ENCODE measurements around the gene TRPC1. TPM values are rescaled to one million over a fixed set of nuclear protein-coding genes. Genes with fewer than 3 reads are reported as not detected.
"Not testable (repeated sequence)": the region's sequence is repeated elsewhere in the genome, so short reads cannot be mapped to it uniquely, and the experiment has no call there.

TRPC1 gene
- total and polyA plus RNA-seq, 4 donors: 17.7 to 73.5 (median 25.1) TPM

DNA sequence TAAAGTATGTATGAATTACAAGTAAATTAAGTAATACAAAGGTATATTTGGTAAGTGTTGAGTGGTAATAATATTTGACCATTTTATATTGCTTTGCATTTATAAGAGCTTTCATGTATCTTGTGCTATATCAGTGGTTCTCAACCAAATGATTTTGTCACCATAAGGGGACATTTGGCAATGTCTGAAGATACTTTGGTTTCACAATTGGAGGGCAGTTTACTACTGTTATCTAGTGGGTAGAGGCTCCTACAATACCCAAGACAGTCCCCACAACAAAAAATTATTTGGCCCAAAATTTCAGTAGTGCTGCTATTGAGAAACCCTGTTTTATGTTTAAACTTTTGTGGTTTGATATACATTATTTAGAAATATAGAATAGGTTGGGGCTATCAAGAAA, 14.6 kb downstream of the TRPC1 start:
- H3K27me3 ChIP-seq (ENCODE audit: control insufficient read depth, insufficient read depth, low read length): no peaks in the 10 kb centered on the region
- no peak overlapping the region for H3K4me3 ChIP-seq (ENCODE audit: low read depth, low read length)
- no peaks in the 10 kb centered on the region for H3K9me3 ChIP-seq (ENCODE audit: control insufficient read depth, insufficient read depth, low read length)
- DNase-seq (ENCODE audit: low read depth in 4 of 6, low spot score in 6 of 6): no peak
- no peaks in the 10 kb centered on the region for H3K4me1 ChIP-seq (ENCODE audit: control insufficient read depth, insufficient read depth, low read length)
- no peak overlapping the region for H3K27ac ChIP-seq (ENCODE audit: low read depth, low read length)
- no peaks in the 10 kb centered on the region for H3K36me3 ChIP-seq (ENCODE audit: control insufficient read depth, insufficient read depth, low read length)

DNA sequence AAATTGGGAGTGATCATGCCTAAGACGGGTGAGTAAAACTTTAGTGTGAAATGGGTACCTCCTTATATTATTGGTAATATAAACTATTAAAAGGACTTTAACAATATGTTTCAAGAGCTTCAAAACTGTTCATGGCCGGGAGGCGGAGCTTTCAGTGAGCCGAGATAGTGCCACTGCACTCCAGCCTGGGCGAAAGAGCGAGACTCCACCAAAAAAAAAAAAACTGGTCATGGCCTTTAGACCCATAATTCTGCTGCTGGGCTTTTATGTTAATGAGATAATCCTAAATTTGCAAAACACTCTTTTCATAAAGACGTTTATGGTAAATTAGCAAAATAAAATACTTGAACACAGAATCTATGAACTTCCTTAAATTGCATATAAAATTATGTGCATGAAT, 22.8 kb downstream of the TRPC1 start:
- DNase-seq (ENCODE audit: low read depth in 4 of 6, low spot score in 6 of 6): no peak
- WGBS (ENCODE audit: insufficient coverage): 93% methylated on average over 3 of the region's 7 CpGs
- H3K4me3 ChIP-seq (ENCODE audit: low read depth, low read length): no peak overlapping the region
- no peak overlapping the region for H3K27ac ChIP-seq (ENCODE audit: low read depth, low read length)
- H3K36me3 ChIP-seq (ENCODE audit: control insufficient read depth, insufficient read depth, low read length): no peaks in the 10 kb centered on the region
- H3K27me3 ChIP-seq (ENCODE audit: control insufficient read depth, insufficient read depth, low read length): no peaks in the 10 kb centered on the region
- H3K9me3 ChIP-seq (ENCODE audit: control insufficient read depth, insufficient read depth, low read length): no peaks in the 10 kb centered on the region
- no peaks in the 10 kb centered on the region for H3K4me1 ChIP-seq (ENCODE audit: control insufficient read depth, insufficient read depth, low read length)

DNA sequence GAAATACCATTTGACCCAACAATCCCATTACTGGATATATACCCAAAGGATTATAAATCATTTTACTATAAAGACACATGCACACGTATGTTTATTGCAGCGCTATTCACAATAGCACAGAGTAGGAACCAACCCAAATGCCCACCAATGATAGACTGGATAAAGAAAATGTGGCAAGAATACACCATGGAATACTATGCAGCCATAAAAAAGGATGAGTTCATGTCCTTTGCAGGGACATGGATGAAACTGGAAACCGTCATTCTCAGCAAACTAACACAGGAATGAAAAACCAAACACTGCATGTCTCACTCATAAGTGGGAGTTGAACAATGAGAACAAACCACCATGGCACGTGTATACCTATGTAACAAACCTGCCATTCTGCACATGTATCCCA, 26.7 kb downstream of the TRPC1 start:
- not testable (repeated sequence) for H3K9me3 ChIP-seq (ENCODE audit: control insufficient read depth, insufficient read depth, low read length); DNase-seq (ENCODE audit: low read depth in 4 of 6, low spot score in 6 of 6); H3K4me1 ChIP-seq (ENCODE audit: control insufficient read depth, insufficient read depth, low read length); H3K27me3 ChIP-seq (ENCODE audit: control insufficient read depth, insufficient read depth, low read length); H3K27ac ChIP-seq (ENCODE audit: low read depth, low read length); H3K36me3 ChIP-seq (ENCODE audit: control insufficient read depth, insufficient read depth, low read length); H3K4me3 ChIP-seq (ENCODE audit: low read depth, low read length)
- WGBS (ENCODE audit: insufficient coverage): no CpG with 5 or more reads among the region's 4 CpGs

DNA sequence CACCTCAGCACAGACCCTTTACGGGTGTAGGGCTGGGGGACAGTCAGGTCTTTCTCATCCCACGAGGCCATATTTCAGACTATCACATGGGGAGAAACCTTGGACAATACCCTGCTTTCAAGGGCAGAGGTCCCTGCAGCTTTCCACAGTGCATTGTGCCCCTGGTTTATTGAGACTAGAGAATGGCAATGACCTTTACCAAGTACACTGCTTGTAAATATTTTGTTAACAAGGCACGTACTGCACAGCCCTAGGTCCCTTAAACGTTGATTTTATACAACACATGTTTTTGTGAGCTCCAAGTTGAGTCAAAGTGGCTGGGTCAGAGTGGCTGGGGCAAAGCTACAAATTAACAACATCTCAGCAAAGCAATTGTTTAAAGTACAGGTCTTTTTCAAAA, 28.8 kb downstream of the TRPC1 start:
- not testable (repeated sequence) for H3K36me3 ChIP-seq (ENCODE audit: control insufficient read depth, insufficient read depth, low read length); H3K27me3 ChIP-seq (ENCODE audit: control insufficient read depth, insufficient read depth, low read length); H3K4me3 ChIP-seq (ENCODE audit: low read depth, low read length); H3K4me1 ChIP-seq (ENCODE audit: control insufficient read depth, insufficient read depth, low read length); H3K27ac ChIP-seq (ENCODE audit: low read depth, low read length); DNase-seq (ENCODE audit: low read depth in 4 of 6, low spot score in 6 of 6); H3K9me3 ChIP-seq (ENCODE audit: control insufficient read depth, insufficient read depth, low read length)
- WGBS (ENCODE audit: insufficient coverage): no CpG with 5 or more reads among the region's 4 CpGs

DNA sequence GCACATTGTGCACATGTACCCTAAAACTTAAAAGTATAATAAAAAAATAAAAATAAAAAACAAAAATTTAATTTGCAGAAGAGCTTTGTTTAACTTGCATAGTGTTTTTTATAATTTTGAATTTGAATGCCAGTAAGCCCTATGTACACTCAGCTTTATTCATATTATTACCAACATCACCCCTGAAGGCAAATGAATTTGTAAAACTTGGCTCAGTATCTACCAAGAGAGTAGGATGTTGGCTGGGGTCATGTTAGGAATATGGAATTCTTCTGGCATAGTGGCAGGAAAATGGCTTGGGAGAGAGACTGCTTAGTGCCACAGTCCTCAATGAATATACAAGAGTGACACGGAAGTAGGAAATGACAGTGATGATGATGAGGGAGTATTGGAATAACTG, 30.7 kb downstream of the TRPC1 start:
- H3K27ac ChIP-seq (ENCODE audit: low read depth, low read length): no peak overlapping the region
- no peaks in the 10 kb centered on the region for H3K36me3 ChIP-seq (ENCODE audit: control insufficient read depth, insufficient read depth, low read length)
- DNase-seq (ENCODE audit: low read depth in 4 of 6, low spot score in 6 of 6): no peak
- WGBS (ENCODE audit: insufficient coverage): 100% methylated on average over 1 of the region's 1 CpG
- H3K4me1 ChIP-seq (ENCODE audit: control insufficient read depth, insufficient read depth, low read length): no peaks in the 10 kb centered on the region
- no peak overlapping the region for H3K4me3 ChIP-seq (ENCODE audit: low read depth, low read length)
- no peaks in the 10 kb centered on the region for H3K27me3 ChIP-seq (ENCODE audit: control insufficient read depth, insufficient read depth, low read length)
- H3K9me3 ChIP-seq (ENCODE audit: control insufficient read depth, insufficient read depth, low read length): no peaks in the 10 kb centered on the region

DNA sequence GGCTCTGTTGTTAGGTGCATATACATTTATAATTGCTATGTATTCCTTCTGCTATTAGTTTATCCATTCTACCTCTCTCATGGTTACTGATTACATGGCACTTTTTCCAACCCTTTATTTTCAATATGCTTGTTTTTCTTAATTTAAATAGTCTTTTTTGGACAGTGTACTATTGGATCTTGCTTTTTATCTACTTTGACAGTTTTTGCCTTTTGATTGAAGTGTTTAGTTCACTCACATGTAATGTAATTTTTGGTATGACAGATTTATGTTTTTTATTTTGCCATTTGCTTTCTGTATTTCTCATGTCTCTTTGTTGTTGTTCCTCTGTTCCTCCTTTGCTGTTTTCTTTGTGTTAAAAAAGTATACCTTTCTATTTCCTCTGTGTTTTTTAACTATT, 44.5 kb downstream of the TRPC1 start:
- Histone ChIP-seq H3K36me3 (ENCODE audit: control insufficient read depth, insufficient read depth, low read length) (no peaks in the 10 kb centered on the region), H3K27me3 (ENCODE audit: control insufficient read depth, insufficient read depth, low read length) (no peaks in the 10 kb centered on the region), H3K4me3 (ENCODE audit: low read depth, low read length) (no peak overlapping the region), H3K9me3 (ENCODE audit: control insufficient read depth, insufficient read depth, low read length) (peaks cover 3% of the 10 kb centered on the region), H3K4me1 (ENCODE audit: control insufficient read depth, insufficient read depth, low read length) (no peaks in the 10 kb centered on the region), H3K27ac (ENCODE audit: low read depth, low read length) (no peak overlapping the region)
- DNase-seq (ENCODE audit: low read depth in 4 of 6, low spot score in 6 of 6): no peak

DNA sequence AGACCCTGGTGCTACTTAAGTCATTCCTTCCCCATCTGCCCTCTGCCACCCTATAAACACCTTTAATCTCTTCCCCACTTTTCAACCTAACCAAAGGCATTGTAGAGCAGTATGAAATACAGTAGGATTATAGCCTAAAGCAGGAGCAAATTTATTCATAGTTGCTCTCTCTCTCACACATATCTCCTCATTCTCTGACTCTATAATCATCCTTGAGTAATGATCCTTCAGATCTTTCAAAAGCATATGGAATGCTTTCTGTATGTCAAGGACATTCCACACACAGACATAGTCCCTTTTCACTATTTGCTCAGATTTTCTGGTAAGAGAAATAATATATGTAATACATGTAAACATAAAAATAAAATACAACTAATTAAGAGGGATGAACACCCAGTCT, 54.1 kb downstream of the TRPC1 start:
- Histone ChIP-seq H3K4me3 (ENCODE audit: low read depth, low read length) (no peak overlapping the region), H3K9me3 (ENCODE audit: control insufficient read depth, insufficient read depth, low read length) (no peaks in the 10 kb centered on the region), H3K4me1 (ENCODE audit: control insufficient read depth, insufficient read depth, low read length) (no peaks in the 10 kb centered on the region), H3K27ac (ENCODE audit: low read depth, low read length) (no peak overlapping the region), H3K27me3 (ENCODE audit: control insufficient read depth, insufficient read depth, low read length) (no peaks in the 10 kb centered on the region), H3K36me3 (ENCODE audit: control insufficient read depth, insufficient read depth, low read length) (no peaks in the 10 kb centered on the region)
- no peak for DNase-seq (ENCODE audit: low read depth in 4 of 6, low spot score in 6 of 6)

DNA sequence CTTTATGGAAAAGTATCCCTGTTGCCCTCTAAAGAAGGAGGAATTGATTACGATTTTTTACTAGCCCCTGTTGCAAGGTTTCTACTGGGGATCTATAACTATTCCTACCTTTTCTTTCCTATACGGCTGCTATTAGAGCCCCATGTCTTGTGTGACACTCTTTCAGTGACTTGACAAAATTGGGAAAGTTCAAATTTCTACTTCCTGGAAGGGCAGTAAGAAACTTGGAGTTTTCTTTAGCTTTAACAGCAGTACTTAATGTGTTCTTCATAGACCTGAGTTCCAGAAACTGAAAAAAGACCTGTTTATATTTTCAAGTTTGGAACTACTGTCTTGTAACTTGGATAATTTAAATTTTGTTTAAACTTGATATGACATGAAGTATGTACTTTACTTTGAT, 54.7 kb downstream of the TRPC1 start:
- no peaks in the 10 kb centered on the region for H3K36me3 ChIP-seq (ENCODE audit: control insufficient read depth, insufficient read depth, low read length)
- no peak overlapping the region for H3K27ac ChIP-seq (ENCODE audit: low read depth, low read length)
- no peaks in the 10 kb centered on the region for H3K27me3 ChIP-seq (ENCODE audit: control insufficient read depth, insufficient read depth, low read length)
- no peaks in the 10 kb centered on the region for H3K9me3 ChIP-seq (ENCODE audit: control insufficient read depth, insufficient read depth, low read length)
- DNase-seq (ENCODE audit: low read depth in 4 of 6, low spot score in 6 of 6): no peak
- H3K4me1 ChIP-seq (ENCODE audit: control insufficient read depth, insufficient read depth, low read length): no peaks in the 10 kb centered on the region
- no CpG with 5 or more reads among the region's 2 CpGs for WGBS (ENCODE audit: insufficient coverage)
- no peak overlapping the region for H3K4me3 ChIP-seq (ENCODE audit: low read depth, low read length)

DNA sequence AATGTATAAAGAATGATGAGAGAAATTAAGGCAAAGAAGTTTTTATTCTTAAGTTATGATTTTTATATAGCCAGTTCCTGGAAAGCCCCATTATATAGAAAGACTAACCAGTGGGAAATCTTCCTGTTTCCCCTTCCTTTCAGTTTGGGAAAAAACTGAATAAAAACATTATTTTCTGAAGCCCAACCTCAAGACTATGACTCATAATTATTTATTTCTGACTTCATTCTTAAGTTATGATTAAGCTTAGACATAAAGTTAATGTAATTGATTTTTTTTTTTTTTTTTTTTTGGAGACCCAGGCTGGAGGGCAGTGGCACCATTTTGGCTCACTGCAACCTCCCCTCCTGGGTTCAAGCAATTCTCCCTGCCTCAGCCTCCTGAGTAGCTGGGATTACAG, 55.8 kb downstream of the TRPC1 start:
- no peaks in the 10 kb centered on the region for H3K4me1 ChIP-seq (ENCODE audit: control insufficient read depth, insufficient read depth, low read length)
- H3K9me3 ChIP-seq (ENCODE audit: control insufficient read depth, insufficient read depth, low read length): no peaks in the 10 kb centered on the region
- H3K27ac ChIP-seq (ENCODE audit: low read depth, low read length): no peak overlapping the region
- H3K4me3 ChIP-seq (ENCODE audit: low read depth, low read length): no peak overlapping the region
- no peaks in the 10 kb centered on the region for H3K27me3 ChIP-seq (ENCODE audit: control insufficient read depth, insufficient read depth, low read length)
- H3K36me3 ChIP-seq (ENCODE audit: control insufficient read depth, insufficient read depth, low read length): no peaks in the 10 kb centered on the region
- no peak for DNase-seq (ENCODE audit: low read depth in 4 of 6, low spot score in 6 of 6)

DNA sequence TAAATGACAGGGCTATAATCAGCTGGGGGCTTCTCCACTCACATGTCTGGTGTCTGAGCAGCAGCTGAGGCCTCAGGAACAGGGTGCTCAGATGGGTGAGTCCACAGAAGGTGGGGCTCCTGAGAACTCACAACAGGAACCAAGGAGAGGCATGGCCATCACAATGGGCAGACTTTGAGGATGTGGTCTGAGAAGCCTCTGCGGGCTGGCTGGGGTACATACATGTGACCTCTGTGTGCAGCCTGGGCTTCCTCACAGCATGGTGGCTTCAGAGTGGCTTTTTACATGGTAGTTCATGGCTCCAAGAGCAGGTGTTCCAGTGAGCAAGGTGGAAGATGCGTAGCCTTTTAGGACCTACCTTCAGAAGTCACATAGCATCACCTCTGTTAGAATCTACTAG, 58.8 kb downstream of the TRPC1 start:
- no peak overlapping the region for H3K27ac ChIP-seq (ENCODE audit: low read depth, low read length)
- WGBS (ENCODE audit: insufficient coverage): 100% methylated on average over 1 of the region's 2 CpGs

DNA sequence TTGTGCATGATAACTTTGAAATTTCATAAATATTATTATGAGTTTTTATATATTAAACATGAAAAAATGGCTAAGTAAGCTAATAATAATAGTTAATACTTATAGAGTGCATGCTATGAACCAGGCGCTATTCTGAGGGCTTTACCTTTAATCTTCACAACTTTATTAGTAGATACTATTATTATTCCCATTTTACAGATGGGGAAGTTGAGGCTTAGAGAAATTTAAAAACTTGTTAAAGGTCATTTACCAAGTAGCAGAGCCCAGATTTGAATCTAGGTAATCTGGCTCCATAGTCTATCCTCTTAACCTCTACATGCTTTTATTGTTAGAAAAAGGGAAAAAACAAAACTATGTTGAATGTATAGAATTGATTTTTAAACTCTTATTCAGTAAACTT, 60.4 kb downstream of the TRPC1 start:
- no peak for DNase-seq (ENCODE audit: low read depth in 4 of 6, low spot score in 6 of 6)
- Histone ChIP-seq H3K4me1 (ENCODE audit: control insufficient read depth, insufficient read depth, low read length) (no peaks in the 10 kb centered on the region), H3K27me3 (ENCODE audit: control insufficient read depth, insufficient read depth, low read length) (no peaks in the 10 kb centered on the region), H3K4me3 (ENCODE audit: low read depth, low read length) (no peak overlapping the region), H3K27ac (ENCODE audit: low read depth, low read length) (no peak overlapping the region), H3K36me3 (ENCODE audit: control insufficient read depth, insufficient read depth, low read length) (no peaks in the 10 kb centered on the region), H3K9me3 (ENCODE audit: control insufficient read depth, insufficient read depth, low read length) (no peaks in the 10 kb centered on the region)
- no CpG with 5 or more reads among the region's 1 CpG for WGBS (ENCODE audit: insufficient coverage)

More for the DNA sequence above, 58.8 kb downstream of the TRPC1 start:
- Histone ChIP-seq H3K4me3 (ENCODE audit: low read depth, low read length) (no peak overlapping the region), H3K36me3 (ENCODE audit: control insufficient read depth, insufficient read depth, low read length) (no peaks in the 10 kb centered on the region), H3K4me1 (ENCODE audit: control insufficient read depth, insufficient read depth, low read length) (no peaks in the 10 kb centered on the region), H3K9me3 (ENCODE audit: control insufficient read depth, insufficient read depth, low read length) (no peaks in the 10 kb centered on the region), H3K27me3 (ENCODE audit: control insufficient read depth, insufficient read depth, low read length) (no peaks in the 10 kb centered on the region)
- DNase-seq (ENCODE audit: low read depth in 4 of 6, low spot score in 6 of 6): no peak
